ENCODE data around the gene DGKH.
"Not testable (repeated sequence)": the region's sequence is repeated elsewhere in the genome, so short reads cannot be mapped to it uniquely, and the experiment has no call there.

The DGKH gene

DNA sequence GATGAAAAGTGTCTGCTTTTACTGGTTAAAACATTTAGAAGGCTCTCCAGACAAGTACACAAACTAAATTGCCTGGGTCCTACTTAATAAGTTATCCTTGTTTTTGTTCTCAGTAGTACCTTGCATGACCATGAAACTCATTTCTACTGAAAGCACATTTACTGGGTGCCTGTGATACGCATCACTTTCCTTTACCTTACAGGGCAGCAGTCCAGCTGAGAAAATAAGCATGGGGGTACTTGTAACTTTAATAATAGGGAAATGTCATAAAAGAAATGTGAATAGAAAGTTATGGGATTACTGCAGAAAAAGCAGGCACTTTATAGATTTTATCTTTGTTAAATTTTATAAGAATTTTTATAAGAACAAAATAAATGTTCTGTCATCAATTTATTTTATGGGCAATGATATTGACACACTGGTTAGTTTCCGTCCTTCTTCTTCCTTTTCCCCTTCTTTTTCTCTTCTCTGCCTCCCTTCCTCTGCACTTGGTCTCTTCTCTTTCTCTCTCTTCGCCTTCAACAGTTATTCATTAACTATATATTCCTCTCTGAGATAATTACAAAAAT is 116.2 kb downstream of the DGKH start:
- DNase-seq (ENCODE audit: low read depth in 2 of 2): no peak

DNA sequence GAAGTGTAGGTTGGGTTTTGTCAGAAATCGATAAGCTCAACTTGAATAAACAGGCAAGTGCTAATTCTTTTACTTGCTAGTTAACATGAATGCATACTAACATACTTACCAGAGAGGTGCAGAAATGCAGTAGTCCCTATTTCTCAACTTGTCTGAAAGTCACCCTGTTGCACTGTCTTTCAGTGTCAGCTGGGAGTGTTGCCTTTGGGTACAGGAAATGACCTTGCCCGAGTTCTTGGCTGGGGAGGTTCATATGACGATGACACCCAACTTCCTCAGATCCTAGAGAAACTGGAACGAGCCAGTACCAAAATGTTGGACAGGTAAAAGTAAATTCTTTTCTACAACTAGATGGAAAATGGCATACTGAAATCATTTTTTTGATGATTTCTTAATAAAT is 120.0 kb downstream of the DGKH start:
- DNase-seq (ENCODE audit: low read depth in 2 of 2): no peak

DNA sequence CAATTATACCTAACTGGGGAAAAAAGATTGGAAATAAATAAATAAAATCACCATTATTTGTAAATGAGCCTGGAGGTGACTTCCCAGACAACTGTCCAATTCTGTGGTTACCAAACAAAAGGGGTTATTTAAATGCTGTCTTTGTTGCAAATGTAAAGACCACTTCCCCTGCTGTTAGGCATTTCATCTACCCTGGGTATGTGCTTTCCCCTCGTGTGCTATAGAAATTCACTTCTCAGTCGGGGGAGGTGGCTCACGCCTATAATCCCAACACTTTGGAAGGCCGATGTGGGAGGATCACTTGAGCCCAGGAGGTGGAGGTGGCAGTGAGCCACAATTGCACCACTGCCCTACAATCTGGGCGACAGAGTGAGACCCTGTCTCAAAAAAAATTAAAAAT is 121.6 kb downstream of the DGKH start:
- no peak for DNase-seq (ENCODE audit: low read depth in 2 of 2)

- DNase-seq (ENCODE audit: low read depth in 2 of 2): no peak
These were observed 125.4 kb downstream of the DGKH start for GRCh38 chr13:42173789-42174343.

DNA sequence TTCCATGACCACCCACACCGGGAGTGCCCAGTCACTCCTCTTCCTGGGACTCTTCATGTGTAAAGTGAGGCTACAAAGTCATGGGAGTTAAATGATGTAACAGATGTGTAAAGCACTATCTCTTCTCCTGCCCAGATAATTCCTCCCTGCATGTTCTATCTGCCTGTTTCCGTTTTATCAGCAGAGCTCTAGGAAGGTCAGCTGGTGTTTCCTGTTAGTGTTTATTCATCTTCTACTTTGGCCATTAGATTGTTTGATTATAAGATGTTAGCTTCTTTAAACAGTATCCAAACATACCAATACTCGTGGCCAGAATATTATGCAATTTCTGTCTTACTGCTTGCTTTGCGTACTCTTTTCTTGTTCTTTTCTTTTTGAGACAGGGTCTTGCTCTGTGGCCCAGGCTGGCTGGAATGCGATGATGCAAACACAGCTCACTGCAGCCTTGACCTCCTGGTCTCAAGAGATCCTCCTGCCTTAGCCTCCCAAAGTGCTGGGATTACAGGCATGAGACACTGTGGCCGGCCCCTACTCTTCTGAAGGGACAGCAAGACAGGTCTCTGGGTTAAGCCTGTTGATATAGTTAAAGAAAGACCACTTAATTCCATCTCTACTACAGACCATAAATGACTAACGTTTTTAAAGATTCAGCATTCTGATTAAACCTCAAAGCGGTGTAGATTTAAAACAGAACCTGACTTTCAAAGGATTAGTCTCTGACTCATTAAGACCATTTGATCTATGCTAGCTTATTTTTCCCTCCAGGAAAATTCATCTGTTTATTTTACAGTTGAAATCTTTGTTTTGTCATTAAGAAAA is 126.1 kb downstream of the DGKH start:
- no peak for DNase-seq (ENCODE audit: low read depth in 2 of 2)

DNA sequence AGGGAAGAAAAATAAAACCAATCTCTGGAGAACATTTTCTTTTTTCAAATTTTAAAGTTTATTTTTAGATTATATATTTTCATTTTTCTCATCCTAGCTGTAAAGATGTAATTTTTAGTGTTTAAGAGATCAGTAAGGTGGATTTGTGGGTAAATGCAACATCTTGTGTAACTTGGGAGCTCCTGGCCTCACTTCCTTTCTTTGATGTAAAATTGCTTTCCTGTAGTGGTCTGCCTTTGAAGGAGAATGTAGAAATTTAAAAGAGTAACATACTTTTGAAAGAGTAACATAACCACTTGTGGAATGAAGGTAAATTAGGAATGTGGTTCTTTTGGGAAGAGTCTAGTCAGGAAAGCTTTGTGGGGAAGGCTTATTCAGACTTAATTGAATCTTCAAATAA is 127.8 kb downstream of the DGKH start:
- DNase-seq (ENCODE audit: low read depth in 2 of 2): no peak

GRCh38 chr13:42177189-42177588 is 128.7 kb downstream of the DGKH start:
- no peak for DNase-seq (ENCODE audit: low read depth in 2 of 2)

- no peak for DNase-seq (ENCODE audit: low read depth in 2 of 2)
These were observed 133.0 kb downstream of the DGKH start for GRCh38 chr13:42181381-42181953.

GRCh38 chr13:42189061-42189460 is 140.6 kb downstream of the DGKH start:
- DNase-seq (ENCODE audit: low read depth in 2 of 2): no peak

GRCh38 chr13:42190529-42190928 is 142.1 kb downstream of the DGKH start:
- DNase-seq (ENCODE audit: low read depth in 2 of 2): no peak

- no peak for DNase-seq (ENCODE audit: low read depth in 2 of 2)
These were observed 163.4 kb downstream of the DGKH start for GRCh38 chr13:42211704-42212464.

- no peak for DNase-seq (ENCODE audit: low read depth in 2 of 2)
These were observed 166.0 kb downstream of the DGKH start for GRCh38 chr13:42214446-42214845.

DNA sequence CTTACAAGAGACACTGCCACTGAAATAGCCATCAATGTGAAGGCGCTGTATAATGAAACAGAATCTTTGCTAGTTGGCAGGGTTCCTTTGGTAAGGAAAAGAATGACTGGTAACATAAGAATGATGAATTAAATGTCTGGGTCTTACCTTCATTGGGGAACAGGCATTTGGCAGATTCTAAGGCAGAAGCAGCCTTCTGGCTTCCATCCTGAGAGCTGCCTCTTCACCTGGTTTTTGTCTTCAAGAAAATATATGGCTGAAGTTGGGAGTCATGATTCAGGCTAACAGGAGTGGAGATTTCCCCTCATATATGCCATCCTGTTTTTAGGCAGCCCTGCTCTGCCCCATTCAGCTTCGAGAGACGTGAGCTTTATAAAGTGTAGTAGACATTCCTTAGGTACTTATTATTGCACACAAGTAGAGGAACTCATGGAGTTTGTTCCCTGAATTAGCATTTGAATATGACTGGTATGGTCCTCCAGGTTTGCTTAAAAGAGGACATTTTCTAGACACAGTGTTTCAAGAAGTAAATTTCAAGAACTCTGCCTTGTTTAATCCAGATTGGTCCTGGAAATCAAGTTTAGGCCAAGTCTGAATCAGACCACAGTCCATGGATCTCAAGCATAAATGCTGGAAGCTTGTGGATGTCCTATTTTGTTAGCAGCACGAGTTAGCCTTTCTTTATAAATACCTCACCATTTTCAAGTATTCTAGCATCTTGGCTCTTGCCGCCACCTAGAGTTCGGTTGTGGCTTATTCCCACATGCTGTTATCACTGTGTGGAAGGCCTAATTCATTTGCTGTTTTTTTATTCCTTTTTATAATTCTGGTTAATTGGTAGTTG is 167.4 kb downstream of the DGKH start:
- peak in 1 of 2 experiments; percentile 8 for DNase-seq (ENCODE audit: low read depth in 2 of 2)

- DNase-seq (ENCODE audit: low read depth in 2 of 2): no peak
These were observed 167.9 kb downstream of the DGKH start for GRCh38 chr13:42216422-42216735.

DNA sequence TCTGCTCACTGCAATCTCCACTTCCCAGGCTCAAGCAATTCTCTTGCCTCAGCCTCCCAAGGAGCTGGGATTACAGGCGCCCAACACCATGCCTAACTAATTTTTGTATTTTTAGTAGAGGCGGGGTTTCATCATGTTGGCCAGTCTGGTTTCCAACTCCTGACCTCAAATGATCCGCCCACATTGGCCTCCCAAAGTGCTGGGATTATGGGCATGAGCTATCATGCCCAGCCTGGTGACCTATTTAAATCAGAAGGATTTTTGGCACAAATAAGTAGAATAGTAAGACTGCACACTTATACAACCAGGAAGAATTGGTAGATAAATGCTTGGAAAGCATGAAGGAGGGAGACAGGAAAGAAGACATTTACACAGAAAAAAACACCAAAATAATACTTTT is 170.1 kb downstream of the DGKH start:
- DNase-seq (ENCODE audit: low read depth in 2 of 2): no peak

DNA sequence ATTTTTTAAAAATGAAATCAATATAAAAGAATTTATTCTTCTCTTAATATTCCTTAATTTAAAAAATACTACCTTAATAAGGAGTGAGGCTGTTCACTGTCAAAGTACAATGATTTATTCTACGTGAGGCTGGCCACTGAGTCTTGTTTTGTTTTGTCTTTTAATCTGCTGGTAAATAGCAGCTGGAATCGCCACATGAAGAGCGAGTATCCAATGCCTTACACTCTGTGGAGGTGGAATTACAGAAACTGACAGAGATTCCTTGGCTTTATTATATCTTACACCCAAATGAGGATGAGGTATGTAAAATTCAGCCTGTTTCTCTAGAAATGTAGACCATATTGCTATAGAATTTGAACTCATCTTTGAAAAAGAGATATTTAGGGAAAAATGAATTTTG is 170.6 kb downstream of the DGKH start:
- no peak for DNase-seq (ENCODE audit: low read depth in 2 of 2)

DNA sequence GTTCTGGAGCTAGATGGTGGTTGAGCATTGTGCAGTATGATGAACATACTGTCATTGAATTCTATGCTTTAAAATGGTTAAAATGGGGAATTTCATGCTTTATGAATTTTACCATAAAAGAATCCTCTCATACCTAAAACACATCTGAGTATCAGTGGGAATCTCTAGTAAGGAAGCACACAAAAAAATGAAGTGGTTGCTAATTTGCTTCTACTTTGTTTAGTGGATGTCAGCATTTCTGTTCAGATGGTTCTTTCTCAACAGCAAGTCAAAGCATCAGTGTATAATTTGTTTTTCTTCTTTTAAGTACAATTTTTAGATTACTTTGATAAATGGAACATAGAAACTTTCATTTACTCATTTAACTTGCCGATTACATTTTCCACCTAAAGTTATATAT is 171.4 kb downstream of the DGKH start:
- no peak for DNase-seq (ENCODE audit: low read depth in 2 of 2)

- DNase-seq (ENCODE audit: low read depth in 2 of 2): no peak
These were observed 172.8 kb downstream of the DGKH start for GRCh38 chr13:42221121-42221765.

DNA sequence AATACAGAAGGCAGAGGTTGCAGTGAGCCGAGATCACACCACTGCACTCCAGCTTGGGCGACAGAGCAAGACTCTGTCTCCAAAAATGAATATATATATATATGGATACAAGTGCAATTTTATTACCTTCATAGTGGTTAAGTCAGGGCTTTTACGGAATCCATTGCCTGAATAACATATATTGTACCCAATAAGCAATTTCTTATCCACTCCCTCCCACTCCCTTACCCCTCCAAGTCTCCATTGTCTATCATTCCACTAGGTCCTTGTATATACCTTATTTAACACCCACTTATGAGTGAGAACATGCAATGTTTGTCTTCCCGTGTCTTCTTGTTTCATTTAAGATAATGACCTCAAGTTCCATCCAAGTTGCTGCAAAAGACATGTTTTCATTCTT is 175.2 kb downstream of the DGKH start:
- DNase-seq (ENCODE audit: low read depth in 2 of 2): no peak

- no peak for DNase-seq (ENCODE audit: low read depth in 2 of 2)
These were observed 176.6 kb downstream of the DGKH start for GRCh38 chr13:42225051-42225450.

GRCh38 chr13:42226759-42227158 is 178.3 kb downstream of the DGKH start:
- not testable (repeated sequence) for DNase-seq (ENCODE audit: low read depth in 2 of 2)

Data from fibroblast of skin of left biceps (primary cell).